ENCODE data around the gene TULP4.

DNA sequence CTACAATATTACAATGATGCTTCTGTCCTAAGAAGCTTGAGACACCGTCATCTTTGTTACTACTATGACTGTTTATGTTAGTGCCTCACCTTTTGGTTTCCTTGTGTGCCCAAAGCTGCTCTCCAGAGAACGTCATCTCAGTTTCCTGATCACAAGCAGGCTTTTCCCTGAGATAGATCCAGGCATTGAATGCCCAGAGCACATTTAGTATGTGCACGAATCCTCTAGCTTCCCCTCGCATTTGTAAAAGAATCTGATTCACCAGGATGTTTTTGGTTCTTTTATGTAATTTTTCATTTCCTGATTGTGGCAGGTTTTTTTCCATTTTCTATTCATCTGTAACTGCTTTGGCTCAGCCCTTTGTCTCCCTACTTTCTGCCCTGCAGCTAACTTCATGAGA lies 147.5 kb downstream of the TULP4 start:
- TF ChIP-seq, protein P1, sequence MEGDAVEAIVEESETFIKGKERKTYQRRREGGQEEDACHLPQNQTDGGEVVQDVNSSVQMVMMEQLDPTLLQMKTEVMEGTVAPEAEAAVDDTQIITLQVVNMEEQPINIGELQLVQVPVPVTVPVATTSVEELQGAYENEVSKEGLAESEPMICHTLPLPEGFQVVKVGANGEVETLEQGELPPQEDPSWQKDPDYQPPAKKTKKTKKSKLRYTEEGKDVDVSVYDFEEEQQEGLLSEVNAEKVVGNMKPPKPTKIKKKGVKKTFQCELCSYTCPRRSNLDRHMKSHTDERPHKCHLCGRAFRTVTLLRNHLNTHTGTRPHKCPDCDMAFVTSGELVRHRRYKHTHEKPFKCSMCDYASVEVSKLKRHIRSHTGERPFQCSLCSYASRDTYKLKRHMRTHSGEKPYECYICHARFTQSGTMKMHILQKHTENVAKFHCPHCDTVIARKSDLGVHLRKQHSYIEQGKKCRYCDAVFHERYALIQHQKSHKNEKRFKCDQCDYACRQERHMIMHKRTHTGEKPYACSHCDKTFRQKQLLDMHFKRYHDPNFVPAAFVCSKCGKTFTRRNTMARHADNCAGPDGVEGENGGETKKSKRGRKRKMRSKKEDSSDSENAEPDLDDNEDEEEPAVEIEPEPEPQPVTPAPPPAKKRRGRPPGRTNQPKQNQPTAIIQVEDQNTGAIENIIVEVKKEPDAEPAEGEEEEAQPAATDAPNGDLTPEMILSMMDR (IDR thresholded peaks at IDR 0.05) = no peak
- no peak for TF ChIP-seq POLR2A (IDR thresholded peaks at IDR 0.05)
